Stimulated activated CD8-positive, alpha-beta memory T cell treated with anti-CD3 and anti-CD28 coated beads, Interleukin-4, amount 100 ng/mL, for 4 hours (primary cell): ENCODE data around the gene ADRA2C.

Experiments used
- DNase-seq, 2 donors: peaks; one replicate each; pipeline ENCODE4 v3.0.0-alpha.2; 2020; ENCODE audit warnings: low read depth in 2 of 2, low spot score in 1 of 2

Gene ADRA2C

DNA sequence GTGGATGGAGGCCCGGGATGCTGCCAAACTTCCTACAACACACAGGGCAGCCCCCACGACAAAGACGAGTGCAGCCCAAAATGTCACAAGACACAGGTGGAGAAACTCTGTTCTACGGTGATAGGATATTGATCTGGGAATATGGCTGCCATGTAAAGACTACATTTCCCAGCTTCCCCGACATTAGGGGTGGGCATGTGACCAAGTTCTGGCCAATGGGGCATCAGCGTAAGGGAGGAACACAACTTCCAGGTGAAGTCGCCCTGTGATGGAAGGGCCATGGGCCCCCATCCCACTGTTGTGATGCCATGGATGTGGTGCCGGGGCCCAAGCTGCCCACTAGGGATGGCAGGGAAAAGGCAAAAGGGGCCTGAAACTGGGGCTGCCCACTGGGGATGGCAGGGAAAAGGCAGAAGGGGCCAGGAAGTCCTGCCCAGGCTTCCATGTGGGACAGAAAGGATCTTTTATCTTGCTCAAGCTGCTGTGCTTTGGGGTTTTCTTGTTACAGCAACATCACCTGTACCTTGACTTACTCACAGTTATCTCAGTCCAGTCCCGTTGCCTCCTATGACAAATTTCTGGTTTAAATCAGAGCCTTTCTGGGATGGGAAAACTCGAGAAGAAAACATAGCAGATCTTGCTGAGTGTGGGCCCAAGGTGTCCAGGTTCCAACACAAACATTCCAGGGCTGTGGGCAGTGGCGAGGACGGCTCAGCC, 9.7 kb upstream of the ADRA2C start:
- DNase-seq, result no peak

DNA sequence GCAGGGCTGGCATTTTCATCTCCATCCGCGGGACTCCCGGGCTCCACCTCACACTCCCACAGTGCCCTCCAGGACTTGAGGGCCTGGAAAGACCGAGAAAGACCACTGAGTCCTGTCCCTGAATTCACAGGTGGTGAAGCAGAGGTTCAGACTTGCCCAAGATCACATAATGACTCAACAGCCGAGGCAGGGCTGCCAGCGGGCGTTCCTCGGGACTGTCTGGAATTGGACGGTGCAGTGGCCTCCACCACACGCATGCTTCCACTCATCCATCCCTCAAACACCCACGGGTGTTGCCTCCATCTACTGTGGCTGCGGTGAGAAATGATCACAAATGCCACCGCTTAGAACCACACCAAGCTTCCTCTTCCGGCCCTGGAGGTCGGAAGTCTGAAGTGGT, 6.9 kb upstream of the ADRA2C start:
- no peak for DNase-seq

DNA sequence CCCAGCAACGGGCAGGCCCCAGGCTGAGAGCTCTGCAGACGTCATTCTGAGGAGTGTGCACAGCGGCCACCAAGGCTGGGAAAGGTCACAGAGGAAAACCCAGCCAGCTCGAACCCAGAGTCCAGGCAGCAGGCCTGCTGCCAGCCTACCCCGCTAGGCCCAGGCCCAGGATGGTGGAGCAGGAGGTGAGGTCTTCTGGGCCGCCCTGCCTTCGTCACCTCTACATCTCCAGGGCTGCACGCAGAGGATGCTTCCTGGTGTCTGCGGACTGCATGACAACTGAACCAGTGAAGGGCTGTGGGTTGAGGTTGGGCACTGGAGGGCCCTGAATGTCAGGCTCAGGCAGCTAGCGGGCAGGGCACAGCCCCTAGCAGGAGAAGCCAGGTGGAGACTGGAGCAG, 5.8 kb upstream of the ADRA2C start:
- DNase-seq, result no peak

DNA sequence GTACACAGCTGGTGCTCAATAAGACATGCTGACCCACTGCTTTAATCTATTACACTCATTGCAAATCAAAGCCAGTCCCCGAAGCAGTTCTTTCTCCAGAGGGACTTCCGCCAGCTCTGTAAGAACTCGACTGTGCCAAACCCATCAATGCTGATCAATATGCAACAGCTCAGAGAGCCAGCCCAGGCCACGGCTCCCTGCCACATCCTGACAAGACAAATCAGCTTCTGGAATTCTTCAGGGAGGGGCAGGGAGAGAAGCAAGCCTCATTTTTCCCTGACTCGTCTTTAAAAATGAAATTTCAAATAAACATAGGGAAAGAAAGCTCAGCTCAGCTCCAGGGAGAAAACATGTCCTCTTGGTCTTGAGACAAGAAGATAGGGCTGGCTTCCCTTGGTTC, 5.3 kb upstream of the ADRA2C start:
- no peak for DNase-seq

DNA sequence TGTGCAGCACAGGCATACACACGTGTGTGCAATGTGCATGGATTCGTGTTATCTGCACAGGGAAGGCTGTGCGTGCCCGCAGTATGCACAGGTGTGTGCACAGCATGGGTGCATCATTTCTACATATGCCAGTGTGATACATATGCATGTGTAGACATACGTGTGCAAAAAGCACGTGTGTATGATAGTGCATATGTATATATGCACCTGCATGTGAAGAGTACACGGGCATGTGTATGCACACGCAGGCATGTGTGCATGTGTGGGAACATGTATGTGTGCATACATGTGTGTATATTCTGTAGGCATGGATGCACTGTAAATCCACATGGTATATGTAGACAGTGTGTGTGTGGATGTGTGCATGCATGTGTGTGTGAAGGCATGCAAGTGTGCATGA, 3.9 kb upstream of the ADRA2C start:
- no peak for DNase-seq

DNA sequence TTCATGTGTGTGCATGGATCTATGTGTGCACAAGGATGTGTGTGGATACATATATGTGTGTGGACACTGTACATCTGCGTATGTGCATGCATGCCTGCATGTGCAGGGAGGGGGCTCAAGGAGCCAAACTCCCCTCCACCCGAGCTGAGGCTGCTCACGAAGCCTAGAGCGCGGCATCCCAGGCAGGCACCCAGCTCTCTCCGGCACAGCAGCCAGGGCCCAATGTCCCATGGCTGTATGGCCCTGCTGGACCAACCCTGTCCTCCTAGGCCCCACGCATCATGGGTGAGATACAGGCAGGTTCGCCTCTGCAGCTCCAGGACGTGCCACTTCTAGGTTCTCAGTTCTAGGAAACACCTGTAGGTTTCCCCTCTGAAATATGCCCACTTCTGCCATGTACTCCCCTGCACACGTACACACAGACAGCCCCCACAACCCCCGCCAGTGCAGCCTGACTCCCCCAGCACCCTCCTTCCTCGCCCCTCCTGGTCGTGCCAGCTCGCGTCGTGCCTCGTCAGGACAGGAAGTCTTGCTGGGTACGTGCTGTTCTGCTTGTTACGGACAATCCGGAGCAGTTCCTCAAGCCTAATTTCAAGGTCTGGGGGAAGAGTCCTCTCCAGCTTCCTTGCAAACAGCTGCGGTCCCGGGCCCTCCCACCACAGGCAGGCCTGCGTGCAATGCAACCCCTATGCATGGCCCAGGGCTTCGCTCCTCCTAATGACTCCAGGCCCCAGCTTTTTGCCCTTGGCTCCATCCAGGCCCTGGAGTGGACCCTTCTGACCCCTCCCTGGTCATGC, 3.2 kb upstream of the ADRA2C start:
- no peak for DNase-seq

DNA sequence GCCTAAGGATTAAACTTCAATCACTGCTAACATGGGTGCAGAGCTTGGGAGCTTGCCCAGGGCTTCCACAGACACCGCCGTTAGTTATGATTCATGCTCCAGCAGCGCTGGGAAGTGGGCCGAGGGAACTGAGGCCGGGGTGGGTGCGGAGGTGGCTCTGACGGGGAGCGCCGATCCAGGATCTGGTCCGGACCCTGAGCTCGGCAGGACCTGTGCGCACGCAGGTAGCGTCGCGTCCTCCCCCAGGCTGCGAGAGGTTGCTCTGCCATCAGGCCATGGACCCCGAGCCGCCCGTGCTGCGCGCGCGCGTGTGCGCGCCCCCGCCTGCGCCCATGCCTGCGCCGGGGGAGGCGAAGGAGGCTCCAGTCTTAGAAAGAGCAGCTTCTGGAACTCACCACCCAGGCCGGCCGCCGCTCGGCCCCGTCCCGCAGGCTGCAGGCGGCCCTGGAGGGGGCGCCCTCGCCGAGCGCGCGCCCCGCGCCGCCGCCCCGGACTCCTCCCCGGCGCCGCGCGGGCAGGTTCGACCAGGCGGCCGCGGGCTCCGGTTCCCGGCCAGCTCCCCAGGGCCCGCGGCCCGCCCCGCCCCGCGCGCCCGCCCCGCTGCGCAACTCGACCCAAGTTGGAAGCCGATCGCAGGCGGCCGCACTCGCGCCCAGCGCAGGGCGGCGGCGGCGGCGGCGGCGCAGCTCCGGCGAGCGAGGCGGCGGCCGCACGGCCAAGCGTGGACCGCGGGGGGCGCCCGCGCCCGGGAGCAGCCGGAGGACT, 732 bp upstream of the ADRA2C start:
- DNase-seq, result no peak

DNA sequence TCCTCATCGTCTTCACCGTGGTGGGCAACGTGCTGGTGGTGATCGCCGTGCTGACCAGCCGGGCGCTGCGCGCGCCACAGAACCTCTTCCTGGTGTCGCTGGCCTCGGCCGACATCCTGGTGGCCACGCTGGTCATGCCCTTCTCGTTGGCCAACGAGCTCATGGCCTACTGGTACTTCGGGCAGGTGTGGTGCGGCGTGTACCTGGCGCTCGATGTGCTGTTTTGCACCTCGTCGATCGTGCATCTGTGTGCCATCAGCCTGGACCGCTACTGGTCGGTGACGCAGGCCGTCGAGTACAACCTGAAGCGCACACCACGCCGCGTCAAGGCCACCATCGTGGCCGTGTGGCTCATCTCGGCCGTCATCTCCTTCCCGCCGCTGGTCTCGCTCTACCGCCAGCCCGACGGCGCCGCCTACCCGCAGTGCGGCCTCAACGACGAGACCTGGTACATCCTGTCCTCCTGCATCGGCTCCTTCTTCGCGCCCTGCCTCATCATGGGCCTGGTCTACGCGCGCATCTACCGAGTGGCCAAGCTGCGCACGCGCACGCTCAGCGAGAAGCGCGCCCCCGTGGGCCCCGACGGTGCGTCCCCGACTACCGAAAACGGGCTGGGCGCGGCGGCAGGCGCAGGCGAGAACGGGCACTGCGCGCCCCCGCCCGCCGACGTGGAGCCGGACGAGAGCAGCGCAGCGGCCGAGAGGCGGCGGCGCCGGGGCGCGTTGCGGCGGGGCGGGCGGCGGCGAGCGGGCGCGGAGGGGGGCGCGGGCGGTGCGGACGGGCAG, 792 bp downstream of the ADRA2C start:
- no peak for DNase-seq

DNA sequence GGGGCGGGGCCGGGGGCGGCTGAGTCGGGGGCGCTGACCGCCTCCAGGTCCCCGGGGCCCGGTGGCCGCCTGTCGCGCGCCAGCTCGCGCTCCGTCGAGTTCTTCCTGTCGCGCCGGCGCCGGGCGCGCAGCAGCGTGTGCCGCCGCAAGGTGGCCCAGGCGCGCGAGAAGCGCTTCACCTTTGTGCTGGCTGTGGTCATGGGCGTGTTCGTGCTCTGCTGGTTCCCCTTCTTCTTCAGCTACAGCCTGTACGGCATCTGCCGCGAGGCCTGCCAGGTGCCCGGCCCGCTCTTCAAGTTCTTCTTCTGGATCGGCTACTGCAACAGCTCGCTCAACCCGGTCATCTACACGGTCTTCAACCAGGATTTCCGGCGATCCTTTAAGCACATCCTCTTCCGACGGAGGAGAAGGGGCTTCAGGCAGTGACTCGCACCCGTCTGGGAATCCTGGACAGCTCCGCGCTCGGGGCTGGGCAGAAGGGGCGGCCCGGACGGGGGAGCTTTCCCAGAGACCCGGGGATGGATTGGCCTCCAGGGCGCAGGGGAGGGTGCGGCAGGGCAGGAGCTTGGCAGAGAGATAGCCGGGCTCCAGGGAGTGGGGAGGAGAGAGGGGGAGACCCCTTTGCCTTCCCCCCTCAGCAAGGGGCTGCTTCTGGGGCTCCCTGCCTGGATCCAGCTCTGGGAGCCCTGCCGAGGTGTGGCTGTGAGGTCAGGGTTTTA, 1.5 kb downstream of the ADRA2C start:
- no peak for DNase-seq

DNA sequence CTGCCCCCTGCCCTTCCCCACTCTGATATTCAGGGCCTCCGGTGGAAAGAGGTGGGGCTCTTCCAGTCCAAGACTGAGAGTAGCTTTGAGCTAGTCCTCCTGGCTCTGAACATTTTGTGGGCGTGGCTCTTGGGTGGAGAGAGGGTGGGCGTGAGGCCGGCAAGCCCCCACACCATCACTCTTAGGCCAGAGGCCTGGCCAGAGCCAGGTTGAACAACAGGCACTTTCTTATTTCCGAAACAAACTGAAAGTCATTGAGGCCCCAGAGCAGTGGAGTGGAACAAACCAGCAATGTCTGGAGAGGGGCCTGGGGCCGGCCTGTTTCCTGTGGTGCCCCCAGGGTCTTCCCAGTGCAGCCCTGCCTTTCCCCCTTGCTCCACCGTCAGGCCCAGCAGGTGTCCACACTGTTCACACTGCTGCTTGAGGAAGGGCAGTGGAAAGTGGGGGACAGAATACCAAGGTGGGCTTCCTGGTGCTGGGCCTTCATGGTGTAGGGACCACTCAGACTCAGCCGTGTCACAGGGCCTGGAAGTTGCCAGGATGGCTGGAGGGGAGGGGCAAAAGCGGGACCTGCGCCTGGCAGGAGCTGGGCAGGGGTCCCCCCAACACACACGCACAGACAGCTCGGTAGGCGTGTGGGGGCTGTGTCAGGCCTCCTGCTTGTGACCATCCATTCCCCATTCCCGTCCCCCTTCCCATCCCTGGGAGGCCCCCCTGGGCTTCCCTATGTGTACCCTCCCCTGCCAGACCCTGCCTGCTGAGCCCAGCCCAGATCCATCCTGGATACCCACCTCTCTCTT, 2.9 kb downstream of the ADRA2C start:
- DNase-seq, result no peak

DNA sequence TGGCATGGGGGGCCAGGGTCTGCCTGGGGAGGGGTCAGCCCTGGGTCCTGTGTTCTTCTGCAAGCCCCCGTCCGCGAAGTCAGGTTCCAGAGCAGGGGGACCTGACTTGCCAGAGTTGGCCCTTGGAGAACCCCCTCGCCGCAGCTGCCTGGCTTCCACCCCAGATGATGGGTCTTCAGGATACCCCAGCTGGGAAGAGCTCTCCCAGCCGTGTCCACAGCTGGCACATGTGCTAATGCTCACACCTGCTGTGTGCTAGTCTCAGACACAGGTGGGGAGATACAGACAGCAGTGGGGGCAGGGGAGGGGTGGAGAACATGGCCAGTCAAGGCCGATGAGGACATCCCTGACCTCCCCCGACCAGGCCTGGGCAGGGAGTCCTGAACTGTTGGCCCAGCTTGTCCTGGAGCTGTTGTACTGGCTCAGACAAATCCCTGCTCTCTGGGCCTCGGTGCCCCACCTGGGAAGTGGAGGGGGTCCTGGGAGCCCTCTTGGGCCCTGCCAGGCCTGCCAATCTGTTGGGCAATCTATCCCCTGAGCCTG, 3.5 kb downstream of the ADRA2C start:
- no peak for DNase-seq

DNA sequence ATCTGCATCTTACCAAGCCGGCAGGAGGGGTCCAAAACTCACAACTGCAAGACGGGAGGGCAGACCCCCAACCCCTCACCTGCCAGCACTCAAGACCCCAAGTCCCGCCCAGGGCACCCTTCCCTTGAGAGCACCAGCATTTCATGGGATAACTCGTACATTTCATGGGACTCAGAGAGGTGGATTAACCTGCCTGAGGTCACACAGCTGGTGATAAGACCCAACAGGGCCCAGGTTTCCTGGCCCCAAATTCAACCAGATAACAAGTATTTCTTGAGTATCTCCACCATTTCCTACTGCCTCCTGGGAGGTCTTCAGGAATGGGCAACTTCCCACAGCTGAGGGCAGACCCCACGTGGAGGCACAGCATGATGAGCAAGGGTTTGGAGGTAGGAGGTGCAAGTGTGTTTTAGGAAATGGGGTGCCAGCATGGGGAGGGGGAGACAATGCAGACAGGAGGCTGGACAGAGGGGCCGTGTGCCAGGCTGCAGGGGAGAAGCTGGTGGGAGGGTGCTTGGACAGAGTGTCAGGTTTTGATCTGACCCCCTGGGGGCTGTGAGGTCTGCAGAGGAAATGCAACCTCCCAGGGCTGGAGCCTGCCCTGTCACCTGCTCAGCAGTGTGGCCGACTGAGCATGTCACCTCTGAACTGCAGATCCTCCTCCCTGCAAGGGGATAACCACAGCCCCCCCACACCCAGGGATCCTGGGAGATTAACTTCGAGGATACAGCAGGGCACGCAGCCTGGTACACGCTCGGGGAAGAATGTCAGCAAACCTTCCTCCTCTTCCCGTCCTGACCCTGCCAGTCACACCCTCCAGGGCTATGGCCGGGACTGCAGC, 4.4 kb downstream of the ADRA2C start:
- no peak for DNase-seq

DNA sequence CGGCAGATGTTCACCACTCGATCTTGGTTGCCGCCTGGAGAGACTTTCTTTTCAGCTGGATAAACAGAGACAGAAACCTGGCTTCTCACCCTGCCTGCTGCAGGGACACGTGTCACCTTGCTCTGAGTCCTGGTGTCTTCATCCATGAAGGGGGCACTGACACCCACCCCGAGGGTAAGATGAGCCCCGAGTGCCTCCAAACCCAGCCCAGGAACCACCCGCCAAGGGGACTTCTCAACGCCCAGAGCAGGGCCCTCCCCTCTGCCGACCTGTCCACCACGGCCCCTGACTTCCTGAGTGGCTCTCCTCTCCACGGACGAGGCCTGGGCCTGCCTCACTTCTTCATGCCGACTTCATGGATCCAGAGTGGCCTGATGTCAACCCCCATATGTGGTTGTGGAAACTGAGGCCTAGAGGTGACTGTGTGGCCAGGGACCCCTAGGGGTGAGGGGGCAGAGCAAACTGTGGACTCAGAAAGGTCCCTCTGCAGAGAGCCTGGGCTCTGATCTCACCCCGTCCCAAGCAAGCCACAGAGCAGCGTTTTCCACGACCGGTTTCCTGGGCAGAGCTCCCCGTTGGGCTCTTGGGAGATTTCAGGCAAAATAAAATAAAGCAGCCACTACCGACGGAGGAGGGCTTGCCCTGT, 5.1 kb downstream of the ADRA2C start:
- no peak for DNase-seq

DNA sequence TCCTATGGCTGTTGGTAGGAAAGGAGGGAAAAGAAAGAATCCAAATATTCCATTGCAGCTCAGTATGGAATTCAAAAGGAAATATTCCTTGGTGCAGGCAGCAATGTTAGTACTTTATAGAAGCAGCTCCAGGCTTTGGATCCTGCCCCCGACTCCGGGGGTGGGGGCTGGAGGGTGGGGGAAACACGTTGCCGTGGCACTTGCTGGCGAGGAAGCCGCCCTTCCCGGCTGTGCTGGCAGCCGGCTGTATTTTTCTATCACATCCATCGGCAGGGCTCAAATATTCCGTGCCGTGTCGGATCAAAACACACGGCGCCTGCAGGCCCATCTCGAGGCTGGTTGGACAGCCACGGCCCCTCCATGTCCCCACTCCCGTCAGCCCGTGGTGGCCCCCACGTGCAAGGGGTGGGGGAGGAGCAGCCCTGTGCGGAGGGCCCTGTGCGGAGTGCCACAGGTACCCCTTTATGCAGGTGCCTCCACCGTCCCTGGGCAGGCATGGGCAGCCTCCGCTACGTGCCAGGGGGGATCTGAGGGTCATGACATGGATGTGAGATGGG, 5.8 kb downstream of the ADRA2C start:
- no peak for DNase-seq

DNA sequence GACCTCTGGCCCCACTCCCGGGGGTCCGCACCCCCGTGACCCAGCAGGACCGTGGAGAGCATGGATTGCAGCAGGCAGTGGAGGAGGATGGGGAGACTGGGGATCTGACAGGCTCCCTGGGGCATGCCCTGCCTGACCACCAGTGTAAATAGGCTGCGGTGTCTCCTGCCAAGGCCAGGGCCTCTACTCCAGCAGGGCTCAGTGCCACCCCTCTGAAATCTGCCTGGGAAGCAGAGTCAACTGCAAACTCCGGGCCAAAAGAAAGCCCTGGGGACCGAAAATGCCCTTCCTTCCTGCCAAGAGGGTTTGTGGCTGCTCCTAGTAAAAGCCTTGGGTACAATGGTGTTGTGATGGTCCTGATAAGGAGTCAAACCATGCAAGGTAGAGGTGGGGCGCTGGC, 6.4 kb downstream of the ADRA2C start:
- no peak for DNase-seq

DNA sequence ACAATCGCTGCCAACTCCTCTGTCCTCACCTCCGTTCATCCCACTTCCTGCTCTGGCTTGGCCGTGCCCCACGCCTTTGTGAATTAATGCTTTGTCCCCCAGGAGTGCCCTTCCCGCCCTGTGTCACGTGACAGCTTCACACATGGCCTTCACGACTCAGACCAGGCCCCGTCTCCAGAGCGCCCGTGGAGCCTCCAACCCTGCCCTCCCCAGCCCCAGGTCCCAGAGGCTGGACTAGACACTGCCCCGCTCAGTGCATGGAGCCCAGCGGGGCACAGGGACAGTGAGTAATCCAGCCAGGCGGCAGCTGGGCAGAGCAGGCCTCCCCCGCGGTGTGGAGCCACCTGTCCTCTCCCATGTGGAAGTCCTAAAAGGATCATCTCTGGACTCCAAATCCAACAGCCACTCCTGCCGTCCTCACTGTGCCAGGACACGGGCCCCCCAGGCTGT, 7.4 kb downstream of the ADRA2C start:
- no peak for DNase-seq

DNA sequence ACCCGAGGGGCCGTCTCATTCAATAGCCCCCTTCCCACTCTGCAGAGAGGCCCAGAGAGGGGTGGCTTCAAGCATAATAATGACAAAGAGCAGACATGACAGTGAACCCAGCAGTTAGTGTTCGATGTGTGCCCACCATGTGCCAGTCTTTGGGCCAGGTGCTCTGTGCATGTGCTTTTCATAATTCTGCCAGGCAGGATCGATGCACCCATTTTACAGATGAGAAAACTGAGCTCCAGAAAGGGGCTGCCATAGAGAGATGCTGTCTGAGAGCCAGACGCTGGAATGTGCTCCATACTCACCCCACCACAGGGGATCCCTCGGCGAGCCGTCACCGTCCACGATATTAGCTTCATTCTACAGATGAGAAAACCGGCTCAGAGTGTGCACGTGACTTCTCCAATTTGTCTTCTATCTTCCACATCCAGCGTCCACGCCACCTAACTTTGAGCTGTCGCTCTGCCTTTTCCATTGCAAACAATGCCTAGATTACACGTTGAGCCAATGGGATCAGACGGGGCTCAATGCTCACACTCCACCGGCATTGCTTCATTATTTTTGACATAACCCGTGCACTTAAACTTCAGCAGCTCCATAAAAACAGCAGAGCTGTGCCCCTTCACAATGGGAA, 8.2 kb downstream of the ADRA2C start:
- no peak for DNase-seq
